ENCODE results near the gene SLC27A4.

The SLC27A4 gene

DNA sequence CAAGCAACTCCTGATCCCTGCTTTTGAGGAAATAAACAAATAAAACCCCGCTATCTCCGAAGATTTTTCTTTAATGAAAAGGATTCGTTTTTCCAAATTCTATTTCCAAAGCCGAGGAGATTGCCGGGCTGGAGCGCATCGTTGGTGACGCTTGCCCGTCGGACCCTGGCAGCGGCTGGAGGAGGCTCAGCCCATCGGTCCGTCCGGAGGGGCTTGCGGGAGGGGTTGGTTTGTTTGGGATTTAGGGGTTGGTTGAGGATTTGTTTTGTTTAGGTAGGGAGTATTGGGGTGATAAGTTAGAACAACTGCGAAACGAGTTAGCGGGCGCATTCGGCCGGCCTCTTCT, 51.6 kb downstream of the SLC27A4 start:
- no peak for DNase-seq (ENCODE audit: low read depth)

DNA sequence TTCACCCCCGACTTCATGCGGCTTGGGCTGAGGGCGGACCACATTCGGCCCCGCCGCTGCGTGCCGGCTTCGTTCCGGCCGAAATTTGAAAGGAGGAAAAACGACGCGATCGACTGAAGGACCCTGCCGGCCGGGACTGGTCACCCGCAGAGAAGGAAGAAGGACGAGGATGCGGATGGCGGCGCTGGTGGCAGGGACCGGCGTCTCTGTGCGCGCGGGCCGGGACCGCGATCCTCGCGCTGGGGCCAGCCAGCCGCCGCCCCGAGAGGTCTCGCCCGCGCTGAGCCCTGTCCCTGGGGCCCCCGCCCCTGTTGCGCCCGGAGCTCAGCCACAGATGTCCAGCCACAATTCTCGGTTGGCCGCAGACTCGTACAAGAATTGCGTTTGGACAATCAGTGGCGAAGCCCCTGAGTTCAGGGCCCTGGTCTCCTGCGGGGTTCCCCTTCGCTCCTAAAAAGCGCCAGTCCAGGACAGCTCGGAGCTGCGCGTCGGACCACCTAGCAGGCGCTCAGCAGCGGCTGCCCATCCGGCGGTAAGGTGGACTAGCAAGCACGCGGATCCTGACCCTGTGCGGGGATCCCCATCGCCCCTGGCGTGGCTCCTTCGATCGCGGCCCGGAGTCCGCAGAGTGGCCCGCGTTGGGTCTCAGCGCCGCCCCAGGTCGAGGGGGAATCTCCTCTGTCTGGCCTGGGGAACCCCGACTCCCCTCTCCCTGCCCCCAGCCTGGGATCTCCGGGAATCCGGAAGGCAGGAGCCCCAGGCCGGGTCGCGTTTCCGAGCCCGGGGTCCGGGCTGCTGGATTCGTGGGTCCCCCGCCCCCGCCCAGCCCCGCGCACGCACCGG, 52.2 kb downstream of the SLC27A4 start:
- DNase-seq (ENCODE audit: low read depth) = no peak

GRCh38 chr9:128393145-128393775, 52.9 kb downstream of the SLC27A4 start:
- no peak for DNase-seq (ENCODE audit: low read depth)

DNA sequence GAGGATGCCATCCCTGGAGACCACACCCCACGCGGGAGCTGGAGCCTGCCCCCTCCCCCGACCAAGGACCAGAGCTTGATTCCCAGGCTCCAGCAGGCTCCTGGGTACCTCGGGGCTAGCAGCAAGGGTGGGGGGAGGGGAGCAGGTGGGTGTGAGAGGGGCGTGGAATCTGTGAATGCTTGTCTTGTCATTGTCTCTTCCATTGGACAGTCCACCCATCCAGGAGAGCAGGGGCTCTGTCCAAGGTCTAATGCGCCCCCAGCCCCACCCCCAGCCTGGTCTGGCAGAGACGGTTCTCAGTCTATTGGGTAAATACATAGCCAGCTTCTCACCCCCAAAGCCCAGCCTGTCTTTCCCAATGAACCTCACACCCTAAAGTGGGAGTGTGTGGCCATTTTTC, 53.6 kb downstream of the SLC27A4 start:
- no peak for DNase-seq (ENCODE audit: low read depth)

GRCh38 chr9:128394379-128395168, 54.2 kb downstream of the SLC27A4 start:
- DNase-seq (ENCODE audit: low read depth) = no peak

DNA sequence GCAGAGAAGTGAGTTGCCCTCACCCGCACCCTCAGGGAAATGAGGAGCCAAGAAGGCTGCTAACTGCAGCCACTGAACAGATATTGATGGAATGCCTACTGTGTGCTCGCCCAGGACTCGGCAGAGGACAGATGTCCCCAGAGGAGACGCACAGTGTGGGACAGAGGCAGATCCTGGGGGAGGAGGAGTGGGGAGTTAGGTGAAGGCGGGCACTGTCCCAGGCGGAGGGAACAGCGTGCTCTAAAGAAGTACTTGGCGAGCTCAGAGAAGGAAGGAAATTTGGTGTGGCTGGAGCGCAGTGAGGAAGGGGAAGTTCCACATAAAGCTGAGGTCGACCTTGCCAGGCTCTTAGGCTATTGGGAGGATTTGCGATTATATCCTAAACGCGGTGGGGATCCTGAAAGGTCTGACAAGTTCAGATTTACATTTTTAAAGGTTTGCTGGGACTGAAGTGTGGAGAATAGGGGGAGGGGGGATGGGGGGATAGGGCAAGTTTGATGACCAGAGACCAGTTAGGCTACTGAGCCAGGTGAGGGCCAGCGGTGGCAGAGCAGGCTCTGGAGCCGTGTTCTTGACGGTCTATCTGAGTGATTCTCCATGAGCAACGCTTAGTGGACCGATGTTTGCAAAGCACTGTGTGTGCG, 56.8 kb downstream of the SLC27A4 start:
- no peak for DNase-seq (ENCODE audit: low read depth)

DNA sequence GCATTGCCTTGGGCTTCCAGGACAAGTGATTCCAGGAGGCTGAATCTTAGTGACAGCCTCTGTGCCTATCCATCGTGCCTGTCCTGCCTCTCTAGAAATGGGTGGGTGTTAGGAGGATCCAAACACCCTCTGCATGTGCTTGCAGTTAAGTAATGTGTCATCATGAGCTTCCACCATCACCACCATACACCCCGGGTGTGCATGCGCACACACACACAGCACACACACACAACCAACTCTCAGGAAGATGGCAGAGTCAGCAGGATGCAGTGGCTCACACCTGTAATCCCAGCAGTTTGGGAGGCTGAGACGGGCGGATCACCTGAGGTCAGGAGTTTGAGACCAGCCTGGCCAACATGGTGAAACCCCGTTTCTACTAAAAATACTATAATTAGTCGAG, 57.5 kb downstream of the SLC27A4 start:
- DNase-seq (ENCODE audit: low read depth) = no peak

- no peak for DNase-seq (ENCODE audit: low read depth)
Observed at GRCh38 chr9:128399861-128400260, 59.5 kb downstream of the SLC27A4 start.

DNA sequence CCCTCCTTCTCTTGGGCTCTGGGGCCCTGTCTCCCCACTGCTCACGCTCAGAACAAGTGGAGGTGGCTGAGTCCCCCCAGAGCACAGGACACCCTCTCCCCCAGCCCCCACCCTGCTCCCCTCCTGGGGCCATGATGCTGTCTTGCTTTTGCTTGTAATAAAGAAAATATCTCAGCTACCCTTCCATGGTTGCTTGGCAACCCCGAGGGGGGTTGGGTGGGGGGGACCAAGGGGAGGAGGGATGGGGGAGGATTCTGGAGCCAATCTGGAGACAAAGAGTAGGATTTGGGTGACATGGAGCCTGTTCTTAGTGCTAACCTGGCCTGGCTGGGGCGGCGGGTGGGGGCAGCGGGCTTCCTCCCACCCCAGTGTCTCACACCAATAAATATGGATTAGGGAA, 64.2 kb downstream of the SLC27A4 start:
- DNase-seq (ENCODE audit: low read depth) = no peak

- no peak for DNase-seq (ENCODE audit: low read depth)
Observed at GRCh38 chr9:128405077-128405779, 64.9 kb downstream of the SLC27A4 start.

DNA sequence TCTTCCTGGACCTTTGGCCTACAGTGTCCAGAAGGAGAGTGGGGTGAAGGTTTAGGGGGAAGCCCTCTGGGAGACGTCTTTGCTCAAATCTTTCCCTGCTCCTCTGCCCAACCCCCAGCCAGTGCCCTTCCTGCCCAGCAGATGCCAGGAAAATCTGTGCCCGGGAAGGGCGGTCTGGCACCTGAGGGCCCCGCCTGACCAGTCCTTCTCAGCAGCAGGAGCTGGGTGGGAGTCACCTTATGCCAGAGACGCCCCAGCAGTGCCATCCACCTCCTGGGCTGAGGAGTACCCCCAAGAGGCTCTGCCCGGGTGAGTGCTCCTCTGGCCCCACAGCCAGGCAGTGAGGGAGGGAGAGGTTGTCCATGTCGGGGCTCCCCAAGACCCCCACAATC, 65.4 kb downstream of the SLC27A4 start:
- DNase-seq (ENCODE audit: low read depth) = no peak

DNA sequence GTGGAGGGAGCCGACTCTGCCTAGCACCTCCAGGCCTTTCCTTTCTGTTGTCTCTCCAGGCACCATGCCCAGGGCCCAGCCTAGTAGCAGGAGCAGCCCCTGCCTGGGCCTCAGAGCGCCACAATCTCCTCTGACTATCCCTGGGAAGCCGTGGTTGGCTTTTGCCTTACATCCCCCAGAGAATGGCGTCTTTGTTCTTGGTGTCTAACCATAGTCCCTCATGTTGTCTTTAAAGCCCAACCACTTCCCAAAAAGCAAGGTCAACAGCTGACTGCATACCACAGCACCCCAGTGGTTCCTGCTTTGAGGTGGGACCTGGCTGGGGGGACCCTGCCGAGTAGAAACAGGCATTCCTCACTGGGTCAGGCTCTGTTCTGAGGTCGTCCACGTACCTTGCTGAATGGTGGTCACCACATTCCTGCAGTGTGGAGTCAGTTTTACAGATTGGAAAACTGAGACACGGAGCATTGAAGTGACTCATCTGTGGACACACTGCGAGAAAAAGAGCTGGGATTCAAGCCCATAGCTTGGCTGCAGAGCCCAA, 66.6 kb downstream of the SLC27A4 start:
- DNase-seq (ENCODE audit: low read depth) = no peak

DNA sequence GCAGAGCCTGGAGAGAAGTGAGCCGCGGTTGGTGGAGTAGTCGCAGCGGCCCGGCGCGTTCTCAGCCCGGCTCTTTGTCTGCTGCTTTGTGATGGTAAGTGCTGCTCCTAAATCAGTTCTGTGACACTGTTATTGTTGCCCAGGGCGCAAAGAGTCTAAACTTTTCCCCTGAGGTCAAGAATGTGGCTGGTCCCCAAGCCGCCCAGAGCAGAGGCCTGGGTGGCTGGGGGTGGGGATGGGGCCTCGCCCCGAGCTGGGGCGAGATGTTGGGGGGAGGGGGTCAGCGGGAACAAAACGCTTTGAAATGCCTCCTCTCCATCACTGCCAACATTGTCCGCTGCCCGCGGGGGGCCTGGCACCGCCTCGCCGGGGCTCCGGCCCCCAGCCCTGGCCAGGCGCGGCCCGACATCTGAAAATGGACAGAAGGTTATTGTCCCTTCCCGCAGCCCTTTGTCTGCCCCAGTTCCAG, 68.7 kb downstream of the SLC27A4 start:
- DNase-seq (ENCODE audit: low read depth) = no peak

DNA sequence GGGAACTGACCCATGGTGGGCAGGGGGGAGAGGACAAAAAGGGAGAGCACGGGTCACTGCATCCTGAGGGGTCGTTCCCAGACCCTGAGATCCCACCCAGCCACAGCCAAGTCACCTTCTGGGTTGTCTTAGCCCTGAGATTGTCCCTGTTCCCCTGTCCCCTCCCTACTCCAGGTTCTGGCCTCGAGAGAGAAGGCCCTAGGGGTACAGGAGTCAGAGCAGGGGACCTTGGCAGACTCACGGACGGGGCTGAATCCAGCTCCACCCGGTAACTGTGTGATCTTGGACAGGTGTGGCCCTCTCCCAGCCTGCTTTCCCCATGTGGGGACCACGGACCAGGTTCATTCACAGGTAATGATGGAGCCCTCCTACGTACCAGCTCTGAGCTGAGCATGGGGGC, 69.1 kb downstream of the SLC27A4 start:
- no peak for DNase-seq (ENCODE audit: low read depth)

- no peak for DNase-seq (ENCODE audit: low read depth)
Observed at GRCh38 chr9:128409978-128410377, 69.7 kb downstream of the SLC27A4 start.

All from activated T-cell treated with anti-CD3 and anti-CD28 coated beads for 1 hour (primary cell).